GF-D8 (cell line): ENCODE results near the gene OR2S2.
"Not testable (repeated sequence)": the region's sequence is repeated elsewhere in the genome, so short reads cannot be mapped to it uniquely, and the experiment has no call there.

Source experiments
- DNase-seq: peaks from one replicate; lab custom pipeline; 2025; lab: John Stamatoyannopoulos, UW

OR2S2 gene

GRCh38 chr9:35962126-35962906 lies 4.4 kb upstream of the OR2S2 start:
- no peak for DNase-seq

DNA sequence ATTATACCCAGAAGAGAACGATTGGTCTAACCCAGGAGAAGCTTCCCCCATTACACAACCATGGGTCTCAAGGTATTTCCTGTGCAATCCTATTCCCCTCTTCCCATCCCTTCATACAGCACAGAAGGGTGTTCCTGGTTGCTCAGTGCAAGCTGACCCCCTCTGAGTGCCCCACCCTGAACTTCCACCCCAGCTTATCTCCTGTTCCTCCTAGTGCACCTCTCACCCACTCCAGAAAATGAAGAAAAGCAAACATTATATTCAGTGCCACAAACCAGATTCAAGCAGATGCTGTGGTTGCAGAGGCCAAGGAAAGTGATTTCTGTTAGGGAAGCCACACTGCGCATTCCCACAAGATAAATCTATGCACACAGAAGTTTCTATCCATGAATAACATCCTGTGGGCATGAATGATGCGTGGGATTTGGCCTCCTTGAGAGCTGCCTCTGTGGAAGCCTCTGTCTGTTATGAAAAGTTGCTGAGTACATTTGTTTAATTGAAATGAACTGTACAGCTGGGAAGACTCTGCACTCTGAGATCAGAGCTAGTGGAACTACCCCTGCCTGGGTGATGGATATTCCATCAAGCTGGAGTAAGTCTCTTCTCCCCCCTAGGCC lies 2.2 kb upstream of the OR2S2 start:
- DNase-seq, result no peak

- DNase-seq, result no peak
Observed at GRCh38 chr9:35956651-35957050, 1.3 kb downstream of the OR2S2 start.

- DNase-seq, result peak; percentile 29
Observed at GRCh38 chr9:35954942-35955546, 2.9 kb downstream of the OR2S2 start.

DNA sequence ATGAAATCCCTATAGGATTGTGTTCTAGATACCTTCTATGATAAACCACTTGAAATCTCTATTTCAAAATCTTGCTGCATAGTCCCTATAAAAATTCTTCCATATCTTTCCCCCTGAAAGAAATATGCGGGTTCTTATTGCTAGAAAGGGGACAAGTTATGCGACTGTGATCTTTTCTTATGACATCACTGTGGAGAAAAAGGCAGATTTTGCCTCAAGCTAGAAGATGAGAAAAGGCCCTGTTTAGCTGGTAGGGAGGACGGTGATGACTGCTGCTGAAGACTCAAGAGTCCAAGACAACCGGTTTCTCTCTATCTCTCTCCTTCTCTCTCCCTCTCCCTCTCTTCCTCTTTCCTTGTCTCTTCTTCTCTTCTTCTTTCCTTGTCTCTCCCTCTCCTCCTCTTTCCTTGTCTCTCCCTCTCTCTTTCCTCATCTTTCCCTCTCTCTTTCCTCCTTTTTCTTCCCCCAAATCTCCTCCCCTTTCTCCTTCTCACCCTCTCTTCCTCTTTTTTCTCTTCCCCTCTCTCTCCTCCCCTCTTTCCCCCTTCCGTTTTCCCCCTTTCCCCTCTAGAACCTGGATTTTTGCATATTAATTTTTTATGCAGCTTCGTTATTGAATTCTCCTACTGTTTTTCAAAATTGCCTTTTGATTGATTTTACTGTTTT lies 5.3 kb downstream of the OR2S2 start:
- DNase-seq, result no peak

- DNase-seq, result no peak
Observed at GRCh38 chr9:35951736-35952135, 6.2 kb downstream of the OR2S2 start.

- DNase-seq, result no peak
Observed at GRCh38 chr9:35948901-35949318, 9.0 kb downstream of the OR2S2 start.

DNA sequence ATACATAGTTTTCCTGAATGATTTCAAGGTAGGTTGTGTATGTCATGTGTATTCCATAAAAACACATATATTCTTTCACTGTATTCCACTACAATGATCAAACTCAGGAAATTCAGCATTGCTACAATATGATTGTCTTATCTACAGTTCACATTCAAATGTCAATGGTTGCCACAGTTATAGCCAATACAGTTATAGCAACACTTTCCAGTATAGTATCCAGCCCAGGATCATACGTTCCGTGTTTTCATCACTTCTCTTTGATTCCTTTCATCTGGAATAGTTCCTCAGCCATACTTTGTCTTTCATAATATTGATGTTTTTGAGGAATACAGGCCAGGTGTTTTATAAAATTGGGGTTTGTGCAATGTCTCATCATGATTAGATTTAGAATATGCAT lies 9.5 kb downstream of the OR2S2 start:
- DNase-seq, result no peak

DNA sequence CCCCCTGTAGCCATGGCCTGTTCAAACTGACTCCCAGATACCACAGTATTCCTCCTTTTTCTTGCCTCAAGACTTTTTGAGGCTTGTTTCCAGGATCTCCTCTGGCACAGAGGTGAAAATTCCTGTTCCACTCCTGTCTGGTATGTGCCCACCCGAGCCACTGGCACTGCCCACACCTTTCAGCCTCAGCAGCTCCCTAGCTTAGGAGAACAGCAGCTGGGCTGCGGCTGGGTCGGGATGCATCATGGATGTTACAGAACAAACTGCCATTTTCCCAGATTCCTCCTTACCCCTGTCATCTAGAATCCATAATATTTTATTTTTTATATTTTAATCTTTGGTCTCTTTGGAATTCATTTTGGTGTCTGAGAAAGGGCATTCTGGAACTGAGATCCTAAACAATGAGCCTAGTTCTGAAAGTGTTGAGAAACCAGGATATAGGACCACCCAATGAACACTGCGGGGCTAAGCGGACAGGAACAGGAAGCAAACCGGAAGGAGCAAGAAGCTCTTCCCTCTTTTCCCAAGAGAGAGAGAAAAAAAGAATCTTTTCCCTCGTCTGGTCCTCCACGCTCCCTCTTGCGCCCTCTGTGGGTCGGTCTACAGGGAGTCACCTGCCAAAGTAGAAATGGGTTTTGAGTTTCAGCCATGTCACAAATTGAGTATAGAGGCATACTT lies 12.5 kb downstream of the OR2S2 start:
- peak; percentile 20 for DNase-seq

- DNase-seq, result no peak
Observed at GRCh38 chr9:35944841-35945240, 13.1 kb downstream of the OR2S2 start.

DNA sequence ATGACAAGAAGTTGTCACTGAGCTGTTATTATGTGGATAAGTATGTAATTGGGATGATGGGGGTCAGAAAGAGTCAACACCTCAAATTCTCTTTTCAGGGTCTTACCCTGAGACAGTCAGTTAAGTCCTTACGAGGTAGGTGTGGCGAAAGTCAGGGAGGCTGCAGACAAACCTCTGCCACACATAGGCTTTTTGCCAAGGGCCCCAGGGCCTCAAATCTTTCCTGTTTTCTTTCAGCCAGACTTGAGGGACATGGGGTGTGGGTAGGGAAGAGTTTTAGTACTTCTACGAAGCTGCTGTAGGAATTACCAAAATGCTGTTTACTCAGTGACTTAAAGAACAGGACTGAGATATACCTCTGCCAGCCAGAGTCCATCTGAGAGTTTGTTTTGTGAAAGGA lies 13.8 kb downstream of the OR2S2 start:
- DNase-seq, result no peak

DNA sequence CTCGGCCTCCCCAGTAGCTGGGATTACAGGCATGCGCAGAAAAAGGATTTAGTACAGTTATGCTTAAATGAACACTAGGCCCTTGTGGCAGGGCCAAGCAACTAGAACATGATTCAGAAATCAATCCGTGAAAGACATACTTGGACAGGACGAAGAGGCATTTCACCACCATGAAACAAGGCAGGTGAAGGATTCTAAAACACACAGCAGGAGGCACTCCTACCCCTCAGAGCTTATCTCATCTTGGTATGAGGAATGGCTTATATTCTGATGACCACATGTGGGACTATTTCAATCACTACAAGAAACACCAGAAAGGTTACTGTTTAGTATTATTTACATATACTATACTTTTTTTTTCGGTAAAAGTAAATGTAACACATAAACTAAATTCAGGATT lies 15.7 kb downstream of the OR2S2 start:
- no peak for DNase-seq

GRCh38 chr9:35940458-35941407 lies 17.2 kb downstream of the OR2S2 start:
- no peak for DNase-seq

DNA sequence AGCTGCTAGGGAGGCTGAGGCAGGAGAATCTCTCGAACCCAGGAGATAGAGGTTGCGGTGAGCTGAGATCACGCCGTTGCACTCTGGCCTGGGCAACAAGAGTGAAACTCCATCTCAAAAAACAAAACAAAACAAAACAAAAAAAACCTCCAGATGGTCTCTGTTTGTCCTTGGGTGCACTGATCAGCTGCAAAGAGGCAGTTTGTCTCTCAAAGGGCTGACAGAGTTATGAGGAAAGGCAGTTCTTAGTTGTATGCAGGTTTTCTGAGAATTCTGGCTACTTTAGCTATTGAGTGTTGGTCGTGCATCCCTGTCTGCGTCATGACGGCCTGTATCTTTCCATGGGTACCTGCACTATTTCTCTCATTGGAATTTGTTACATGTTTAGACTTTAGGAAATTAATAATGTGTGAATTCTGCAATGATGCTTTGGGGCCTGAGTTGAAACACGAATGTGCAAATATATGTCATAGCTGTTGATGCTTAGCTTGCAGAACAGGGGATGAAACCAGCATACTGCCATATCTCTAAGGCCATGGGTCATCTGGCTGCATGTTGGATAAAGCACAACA lies 18.2 kb downstream of the OR2S2 start:
- no peak for DNase-seq

DNA sequence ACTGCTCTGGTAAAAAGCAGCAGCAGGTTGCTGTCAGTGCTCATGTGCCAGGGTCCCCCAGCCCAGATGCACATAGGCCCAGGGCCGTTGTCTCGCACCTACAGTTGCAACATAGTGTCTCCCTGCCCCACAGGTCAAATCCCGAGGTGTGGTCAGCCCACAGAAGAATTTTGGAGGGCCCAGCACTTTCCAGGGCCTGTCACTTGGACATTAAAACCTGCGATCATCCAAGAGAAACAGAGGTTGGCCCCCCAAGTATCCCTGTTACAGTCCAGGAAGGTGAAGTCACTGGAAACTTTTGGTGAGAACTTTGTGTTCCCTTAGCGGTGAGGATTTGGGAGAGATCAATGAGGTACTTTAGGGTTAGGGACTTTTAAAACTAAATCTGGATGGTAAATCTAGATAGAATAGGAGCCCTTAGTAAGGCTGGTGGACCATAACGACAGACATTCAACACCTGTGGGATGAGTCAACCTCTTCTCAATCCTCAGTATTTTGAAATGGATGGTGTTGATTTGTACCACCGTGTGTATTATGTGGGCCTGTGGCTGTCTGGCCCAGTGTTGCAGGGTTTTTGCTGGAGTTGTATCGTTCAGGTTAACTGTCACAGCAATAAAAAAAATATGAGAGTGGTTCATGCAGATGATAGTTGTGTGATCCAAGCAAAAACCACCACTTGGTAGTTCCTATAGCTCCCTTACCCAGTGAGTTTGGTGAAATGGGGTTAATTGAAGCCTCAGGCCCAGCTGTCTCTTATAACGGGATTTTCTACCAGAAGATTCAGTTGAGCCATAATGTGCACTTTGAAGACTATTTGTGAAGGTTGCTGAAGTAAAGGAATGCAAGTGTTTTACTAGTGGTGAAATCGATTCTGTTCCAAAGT lies 19.2 kb downstream of the OR2S2 start:
- DNase-seq, result no peak

DNA sequence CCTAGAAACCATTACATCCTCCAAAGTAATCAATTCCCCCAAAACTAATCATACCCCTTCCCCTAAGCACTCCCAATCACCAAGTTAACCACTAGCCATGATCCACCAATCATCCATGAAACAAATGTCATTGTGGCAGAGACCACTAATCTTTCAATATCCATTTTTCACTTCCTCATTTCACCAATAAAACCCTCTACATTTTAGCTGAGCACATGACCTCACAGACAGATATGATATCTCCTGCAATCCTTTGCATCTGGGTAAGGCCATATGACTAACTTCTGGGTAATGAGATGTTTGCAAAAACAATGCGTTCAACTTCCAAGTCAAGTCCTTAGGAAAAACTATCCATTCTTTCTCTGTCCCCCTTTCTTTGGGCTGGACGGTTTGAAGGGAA lies 20.7 kb downstream of the OR2S2 start:
- DNase-seq, result no peak

GRCh38 chr9:35935755-35936509 lies 22.0 kb downstream of the OR2S2 start:
- no peak for DNase-seq

DNA sequence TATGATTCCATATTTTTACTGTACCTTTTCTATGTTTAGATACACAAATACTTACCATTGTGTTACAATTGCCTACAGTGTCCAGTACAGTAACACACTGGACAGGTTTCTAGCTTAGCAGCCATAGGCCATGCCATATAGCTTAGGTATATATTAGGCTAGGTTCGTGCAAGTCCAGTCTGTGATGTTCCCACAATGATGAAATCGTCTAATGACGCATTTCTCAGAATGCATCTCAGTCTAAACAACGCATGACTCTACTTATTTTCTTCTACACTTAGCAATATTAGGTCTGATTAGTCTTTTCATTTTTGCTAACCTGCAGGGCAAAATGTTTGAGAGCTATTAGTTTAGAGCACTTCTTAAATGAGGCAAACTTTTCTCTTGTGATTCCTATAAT lies 22.7 kb downstream of the OR2S2 start:
- no peak for DNase-seq

- DNase-seq, result not testable (repeated sequence)
Observed at GRCh38 chr9:35934069-35934468, 23.9 kb downstream of the OR2S2 start.
